Ishikawa (cell line): ENCODE results near the gene GLP2R.

Experiments used
- CEBPB ChIP-seq: IDR thresholded peaks from 2 replicates; pipeline ENCODE4 v1.6.1; 2012
- EGR1 ChIP-seq: IDR thresholded peaks from 2 replicates; pipeline ENCODE4 v1.6.1; 2012
- EP300 ChIP-seq: IDR thresholded peaks from 2 replicates; pipeline ENCODE4 v1.6.1; 2012; ENCODE audit warnings: borderline replicate concordance
- FOXM1 ChIP-seq: IDR thresholded peaks from 2 replicates; pipeline ENCODE4 v1.6.1; 2012; ENCODE audit warnings: low read depth, borderline replicate concordance
- MAX ChIP-seq: IDR thresholded peaks from 2 replicates; pipeline ENCODE4 v1.6.1; 2012
- NFIC ChIP-seq: IDR thresholded peaks from 2 replicates; pipeline ENCODE4 v1.6.1; 2012
- RAD21 ChIP-seq: IDR thresholded peaks from 2 replicates; pipeline ENCODE4 v1.6.1; 2012; ENCODE audit warnings: low read depth
- REST ChIP-seq: IDR thresholded peaks from 2 replicates; pipeline ENCODE4 v1.6.1; 2012; ENCODE audit warnings: low read depth, mild to moderate bottlenecking
- TAF1 ChIP-seq: IDR thresholded peaks from 2 replicates; pipeline ENCODE4 v1.6.1; 2012; ENCODE audit warnings: low read depth, mild to moderate bottlenecking
- YY1 ChIP-seq: IDR thresholded peaks from 2 replicates; pipeline ENCODE4 v1.6.1; 2012; ENCODE audit warnings: low read depth
- ZBTB7A ChIP-seq: IDR thresholded peaks from 2 replicates; pipeline ENCODE4 v1.6.1; 2012; ENCODE audit warnings: low read depth

GRCh38 chr17:9806699-9807098 lies 19.0 kb upstream of the GLP2R start:
- no peak for TF ChIP-seq TAF1
- TF ChIP-seq NFIC: no peak
- no peak for TF ChIP-seq EGR1
- TF ChIP-seq RAD21: no peak
- TF ChIP-seq REST: no peak
- TF ChIP-seq EP300: no peak
- no peak for TF ChIP-seq MAX
- TF ChIP-seq FOXM1: no peak
- TF ChIP-seq CEBPB: no peak
- no peak for TF ChIP-seq ZBTB7A
- TF ChIP-seq YY1: no peak
